HL-60/S4 treated with retinoic acid at 250 ng/mL for 4 days and 3 days (cell line): ENCODE measurements around the gene CNN2.
"Not testable (repeated sequence)": the region's sequence is repeated elsewhere in the genome, so short reads cannot be mapped to it uniquely, and the experiment has no call there.

Source experiments
- in situ Hi-C: fragments of 300-500 bp; cut with MboI; formaldehyde crosslinking; loops from 2 replicates; pipeline ENCODE4 v1.7.0; 2022; ENCODE audit warnings: low sequenced_read_pairs

Gene CNN2

DNA sequence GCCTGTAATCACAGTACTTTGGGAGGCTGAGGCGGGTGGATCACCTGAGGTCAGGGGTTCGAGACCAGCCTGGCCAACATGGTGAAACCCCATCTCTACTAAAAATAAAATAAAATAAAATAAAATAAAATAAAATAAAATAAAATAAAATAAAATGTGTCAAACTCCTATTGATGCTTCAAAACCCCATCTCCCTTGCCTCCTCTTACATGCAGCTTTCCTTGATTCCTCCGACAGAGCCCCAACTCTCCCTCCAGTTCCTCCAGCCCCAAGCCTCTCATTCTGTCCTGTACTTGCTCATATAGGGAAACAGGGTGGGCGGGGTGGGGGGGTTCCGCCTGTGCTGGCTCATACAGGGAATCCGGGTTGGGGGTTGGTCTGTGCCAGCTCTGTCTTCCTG is 1.3 kb upstream of the CNN2 start:
- in situ Hi-C loops: not testable (repeated sequence)

DNA sequence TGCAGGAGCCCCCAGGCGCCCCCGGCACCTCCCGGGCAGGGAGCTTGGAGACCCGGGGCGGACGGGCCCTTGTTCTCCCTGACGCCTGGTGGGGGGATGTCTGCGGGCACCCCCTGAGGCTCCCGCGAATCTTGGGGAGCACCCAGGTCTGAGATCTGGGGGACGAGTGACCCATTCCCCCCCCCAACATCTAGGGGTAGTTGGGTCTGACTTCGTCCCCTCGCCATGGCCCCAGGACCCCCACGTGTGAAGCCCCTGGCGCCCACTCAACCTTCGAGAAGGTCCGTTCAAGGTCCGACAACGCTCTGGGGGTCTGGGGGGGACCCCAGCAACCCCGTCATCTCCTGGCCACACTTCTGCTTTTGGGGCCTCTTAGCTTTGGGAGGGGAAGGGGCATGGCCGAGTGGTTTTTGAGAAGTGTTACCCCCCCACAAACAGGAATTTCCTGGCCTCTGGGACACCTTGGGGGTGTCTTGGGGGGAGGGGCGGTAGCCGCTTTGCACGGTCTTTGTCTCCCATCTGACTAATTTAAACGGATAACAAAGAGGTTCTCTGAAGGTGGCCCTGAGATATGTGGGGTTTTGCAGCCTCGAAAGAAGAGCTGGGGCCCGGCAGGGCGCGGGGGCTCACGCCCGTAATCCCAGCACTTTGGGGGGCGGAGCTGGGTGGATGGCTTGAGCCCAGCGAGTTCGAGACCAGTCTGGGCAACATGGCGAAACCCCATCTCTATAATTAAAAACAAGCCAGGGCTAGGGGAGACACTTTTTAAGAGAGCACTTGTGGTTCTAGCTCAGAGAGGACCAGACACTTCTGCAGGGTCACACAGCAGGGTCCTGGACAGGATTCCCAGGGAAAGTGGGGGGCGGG is 608 bp downstream of the CNN2 start:
- in situ Hi-C loops: no loop called here

DNA sequence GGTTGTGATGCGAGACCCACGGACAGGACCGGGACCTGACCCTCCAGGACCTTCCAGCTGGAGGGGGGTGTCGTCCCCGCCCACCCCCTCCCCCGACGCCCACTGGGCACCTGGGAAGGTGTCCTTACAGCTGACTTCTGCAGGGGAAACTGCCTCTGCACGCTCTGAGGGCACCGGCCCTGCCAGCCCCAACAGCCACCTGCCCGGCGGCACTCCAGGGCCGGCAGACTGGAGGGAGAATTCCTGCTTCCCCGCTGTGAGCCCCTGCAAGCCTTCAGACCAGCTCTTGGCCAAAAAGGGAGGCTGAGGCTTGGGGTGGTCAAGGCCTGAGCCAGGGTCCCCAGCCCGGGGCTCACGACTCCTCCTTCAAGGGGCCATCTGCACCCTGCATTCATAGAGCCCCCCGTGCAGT is 1.2 kb downstream of the CNN2 start:
- in situ Hi-C loops: no loop called here

DNA sequence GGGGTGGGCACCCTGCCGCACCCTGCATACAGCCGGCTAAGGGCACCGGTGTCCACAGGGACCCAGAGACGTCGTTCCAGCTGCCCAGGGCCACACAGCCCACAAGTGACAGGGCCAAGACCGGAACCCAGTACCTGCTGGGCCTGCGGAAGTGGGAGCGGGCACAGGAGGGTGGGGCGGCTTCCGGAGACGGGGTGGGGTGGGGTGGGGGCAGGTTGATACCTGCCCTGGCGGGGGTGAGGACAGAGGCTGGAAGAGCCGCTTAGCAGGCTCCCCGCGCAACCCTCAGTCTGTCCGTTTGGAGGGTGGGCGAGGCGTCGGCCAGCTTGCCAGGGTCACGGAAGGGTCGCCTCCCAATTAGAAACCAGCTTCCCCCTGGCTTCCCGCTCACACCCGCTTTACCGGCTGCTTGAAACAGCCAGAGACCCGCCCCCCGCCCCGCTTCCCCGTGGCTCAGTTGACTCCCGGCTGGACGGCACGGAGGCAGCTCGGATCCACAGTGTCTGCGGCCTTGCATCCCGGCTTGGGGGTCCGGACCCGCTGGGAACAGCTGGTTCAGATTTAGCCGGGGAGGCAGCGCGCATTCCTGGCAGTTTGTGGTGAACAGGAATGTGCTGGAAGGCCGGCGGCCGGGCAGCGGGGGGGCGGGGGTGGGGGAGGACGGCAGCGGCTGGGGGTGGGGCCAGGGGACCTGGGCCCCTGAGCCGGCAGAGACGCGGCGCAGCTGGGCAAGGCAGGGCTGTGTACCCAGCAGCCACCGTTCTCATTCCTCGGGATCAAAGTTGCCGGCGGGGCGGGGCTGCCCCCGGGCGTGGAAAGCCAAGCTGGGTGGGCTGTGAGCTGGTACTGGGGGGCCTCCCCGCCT is 1.9 kb downstream of the CNN2 start:
- in situ Hi-C loops: no loop called here

DNA sequence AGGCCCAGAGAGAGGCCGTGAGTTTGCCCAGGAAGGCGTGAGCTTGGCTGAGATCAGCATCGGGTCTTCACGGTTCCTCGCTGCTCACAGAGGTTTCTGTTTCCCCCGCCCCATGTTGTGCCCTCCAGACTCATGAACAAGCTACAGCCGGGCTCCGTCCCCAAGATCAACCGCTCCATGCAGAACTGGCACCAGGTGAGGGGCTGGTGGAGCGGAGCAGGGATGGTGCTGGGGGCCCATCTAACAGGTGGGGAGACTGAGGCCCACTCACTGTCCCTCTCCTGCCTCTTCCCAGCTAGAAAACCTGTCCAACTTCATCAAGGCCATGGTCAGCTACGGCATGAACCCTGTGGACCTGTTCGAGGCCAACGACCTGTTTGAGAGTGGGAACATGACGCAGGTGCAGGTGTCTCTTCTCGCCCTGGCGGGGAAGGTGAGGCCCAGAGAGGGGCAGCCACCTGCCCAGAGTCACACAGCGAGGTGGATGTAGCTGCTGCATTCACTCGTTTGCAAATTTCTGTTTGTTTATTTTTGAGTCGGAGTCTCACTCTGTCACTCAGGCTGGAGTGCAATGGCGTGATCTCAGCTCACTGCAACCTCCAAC is 6.0 kb downstream of the CNN2 start:
- in situ Hi-C loops: no loop called here

DNA sequence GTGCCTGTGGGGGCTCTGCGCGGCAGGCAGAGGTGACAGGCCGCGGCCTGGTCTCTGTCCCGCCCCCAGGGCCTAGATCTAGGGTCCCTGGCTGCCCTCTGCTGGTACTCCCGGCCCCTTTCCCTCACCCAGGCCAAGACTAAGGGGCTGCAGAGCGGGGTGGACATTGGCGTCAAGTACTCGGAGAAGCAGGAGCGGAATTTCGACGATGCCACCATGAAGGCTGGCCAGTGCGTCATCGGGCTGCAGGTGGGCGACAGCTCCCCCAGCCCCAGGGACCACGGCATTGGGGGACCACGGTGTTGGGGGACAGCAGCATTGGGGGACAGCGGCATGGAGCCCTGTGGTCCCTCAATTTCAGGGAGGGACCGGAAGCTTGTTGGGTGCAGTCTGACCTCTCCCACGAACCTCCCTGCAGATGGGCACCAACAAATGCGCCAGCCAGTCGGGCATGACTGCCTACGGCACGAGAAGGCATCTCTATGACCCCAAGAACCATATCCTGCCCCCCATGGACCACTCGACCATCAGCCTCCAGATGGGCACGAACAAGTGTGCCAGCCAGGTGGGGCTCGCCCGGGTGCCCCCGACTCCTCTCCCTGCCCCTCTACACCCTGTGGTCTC is 9.7 kb downstream of the CNN2 start:
- in situ Hi-C loops: no loop called here

DNA sequence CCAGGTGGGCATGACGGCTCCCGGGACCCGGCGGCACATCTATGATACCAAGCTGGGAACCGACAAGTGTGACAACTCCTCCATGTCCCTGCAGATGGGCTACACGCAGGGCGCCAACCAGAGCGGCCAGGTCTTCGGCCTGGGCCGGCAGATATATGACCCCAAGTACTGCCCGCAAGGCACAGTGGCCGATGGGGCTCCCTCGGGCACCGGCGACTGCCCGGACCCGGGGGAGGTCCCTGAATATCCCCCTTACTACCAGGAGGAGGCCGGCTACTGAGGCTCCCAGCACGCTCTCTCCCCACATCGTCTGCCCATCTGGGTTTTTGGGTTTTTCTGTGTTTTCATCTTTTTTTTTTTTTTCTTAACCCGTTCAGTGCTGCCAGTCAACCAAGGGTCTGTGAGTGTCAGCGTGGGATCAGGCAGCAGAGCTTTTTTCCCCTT is 11.2 kb downstream of the CNN2 start:
- in situ Hi-C loops: no loop called here

DNA sequence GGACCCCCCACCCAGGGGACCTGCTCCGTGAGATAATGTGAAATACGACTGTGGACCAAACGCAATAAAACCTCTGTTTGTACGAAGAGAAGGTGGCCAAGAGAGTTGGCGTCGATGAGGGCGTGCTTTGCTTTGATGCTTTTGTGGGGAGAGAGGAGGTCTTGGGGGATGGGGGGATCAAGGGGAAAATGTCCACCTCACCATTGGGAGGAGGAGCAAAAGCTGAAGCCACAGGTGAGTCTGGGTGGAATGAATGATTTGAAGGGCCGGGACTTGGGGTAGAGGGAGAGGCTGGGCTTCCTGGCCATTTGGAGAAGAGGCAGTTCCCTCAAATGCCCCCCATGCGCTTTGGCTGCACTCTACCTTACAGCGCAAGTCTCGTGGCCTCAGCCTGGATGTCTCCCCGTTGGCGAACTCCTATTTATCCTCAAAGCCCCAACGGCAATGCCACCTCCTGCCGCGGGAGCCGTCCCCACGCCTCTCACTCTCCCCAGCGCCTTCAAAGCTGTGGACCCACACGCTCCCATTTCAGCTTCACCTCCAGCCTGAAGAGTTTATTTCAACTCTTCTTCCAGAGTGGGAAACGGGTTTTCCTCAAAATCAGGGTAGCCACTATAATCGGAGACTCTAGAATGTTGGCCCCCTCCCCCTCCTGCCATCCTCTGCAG is 12.7 kb downstream of the CNN2 start:
- in situ Hi-C loops: no loop called here

DNA sequence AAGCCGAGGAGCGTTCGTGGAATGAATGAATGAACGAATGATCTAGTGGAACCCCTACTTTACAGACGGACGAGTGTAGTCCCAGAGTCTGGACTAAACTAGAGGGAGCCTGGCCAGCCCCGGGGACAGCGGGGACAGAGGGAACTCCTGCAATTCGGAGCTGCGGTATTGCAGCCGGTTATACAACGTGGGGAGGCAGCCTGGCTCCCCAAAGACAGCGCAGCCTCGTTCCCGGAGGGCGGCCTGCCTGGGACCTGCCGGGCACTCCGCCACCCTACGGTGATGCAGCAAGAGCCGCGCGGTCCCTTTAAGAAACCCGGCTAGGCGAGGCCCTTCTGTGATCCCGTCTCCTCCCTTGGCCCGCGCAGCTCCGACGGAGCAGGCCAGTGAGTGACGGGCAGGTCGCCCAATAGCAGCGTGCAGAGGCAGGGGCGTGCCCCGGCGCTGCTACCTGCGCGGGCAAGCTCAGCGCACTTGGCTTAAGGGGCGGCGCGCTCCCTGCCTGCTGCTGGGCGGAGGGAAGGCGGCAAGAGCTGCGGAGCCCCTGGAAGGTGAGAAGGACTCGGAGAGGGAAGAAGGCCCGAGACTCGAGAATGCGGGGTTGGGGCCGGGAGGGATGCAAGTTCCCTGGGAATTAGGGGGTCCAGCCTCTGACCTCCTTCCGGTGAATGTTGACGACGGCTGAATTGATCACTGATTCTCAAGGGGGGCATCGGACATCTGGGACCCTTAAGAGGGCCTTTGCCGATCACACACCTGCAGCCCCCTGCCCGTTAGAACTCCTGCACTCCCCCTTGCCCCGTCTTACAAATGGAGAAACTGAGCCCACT is 13.5 kb downstream of the CNN2 start, which contains the start of gene ABCA7:
ABCA7 (plus strand) TSS at position 462 of the 830 bp plus-strand sequence. CDS start 1,255 bp downstream, outside the sequence.
- in situ Hi-C loops: no loop called here

DNA sequence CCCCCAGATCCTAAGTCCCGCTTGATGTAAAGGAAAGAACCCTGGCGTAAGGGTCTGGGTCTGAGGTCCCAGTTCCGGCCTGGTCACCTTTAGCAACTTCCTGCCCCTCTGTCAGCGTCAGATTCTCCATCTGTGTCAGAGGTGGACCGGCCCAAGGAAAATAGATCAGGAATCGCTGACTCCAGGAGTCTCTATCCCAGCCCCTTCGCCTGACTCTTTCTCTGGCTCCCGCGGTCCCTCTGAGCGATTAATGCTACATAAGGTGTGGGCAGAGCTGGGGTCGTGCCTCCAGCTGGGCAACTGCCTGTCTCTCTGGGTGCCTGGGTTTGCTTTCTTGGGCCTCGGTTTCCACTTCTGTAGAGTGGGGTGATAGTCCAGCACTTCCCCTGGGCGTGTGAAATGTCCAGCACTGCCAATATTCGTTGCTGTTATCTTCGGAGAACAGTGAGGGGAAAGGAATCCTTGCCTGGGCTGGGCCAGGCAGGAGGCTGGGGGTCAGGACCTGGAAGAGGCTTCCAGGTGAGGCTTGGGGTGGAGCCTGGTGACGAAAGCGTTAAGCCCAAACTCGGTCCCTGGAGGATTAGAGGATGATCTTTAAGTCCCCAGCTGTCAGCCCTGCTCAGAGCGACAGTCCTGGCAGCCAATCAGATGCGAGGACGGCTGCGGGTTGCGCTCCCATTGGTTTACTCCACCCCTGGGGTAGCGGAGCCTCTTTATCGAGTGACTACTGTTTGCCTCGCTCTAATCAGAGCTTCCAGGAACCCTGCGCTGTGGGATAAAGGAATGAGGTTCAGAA is 14.3 kb downstream of the CNN2 start:
- in situ Hi-C loops: no loop called here

DNA sequence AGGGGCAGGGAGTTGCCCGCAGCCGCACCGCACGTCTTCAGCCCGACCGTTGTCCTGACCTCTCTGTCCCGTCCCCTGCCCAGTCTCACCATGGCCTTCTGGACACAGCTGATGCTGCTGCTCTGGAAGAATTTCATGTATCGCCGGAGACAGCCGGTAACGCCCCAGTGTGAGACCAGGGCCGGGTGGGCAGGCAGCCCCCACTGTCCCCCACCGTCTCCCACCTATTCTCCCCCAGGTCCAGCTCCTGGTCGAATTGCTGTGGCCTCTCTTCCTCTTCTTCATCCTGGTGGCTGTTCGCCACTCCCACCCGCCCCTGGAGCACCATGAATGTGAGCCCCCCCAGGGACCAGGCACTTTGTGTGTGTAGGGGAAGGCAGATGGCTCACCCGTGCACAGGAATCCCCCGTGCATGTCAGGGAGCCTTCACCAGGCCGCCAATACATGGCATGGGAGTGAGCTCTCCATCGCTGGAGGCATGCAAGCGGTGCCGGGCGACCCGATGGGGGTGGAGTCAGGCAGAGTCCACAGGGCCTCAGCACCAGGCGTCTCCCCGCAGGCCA is 14.9 kb downstream of the CNN2 start:
- in situ Hi-C loops: no loop called here

DNA sequence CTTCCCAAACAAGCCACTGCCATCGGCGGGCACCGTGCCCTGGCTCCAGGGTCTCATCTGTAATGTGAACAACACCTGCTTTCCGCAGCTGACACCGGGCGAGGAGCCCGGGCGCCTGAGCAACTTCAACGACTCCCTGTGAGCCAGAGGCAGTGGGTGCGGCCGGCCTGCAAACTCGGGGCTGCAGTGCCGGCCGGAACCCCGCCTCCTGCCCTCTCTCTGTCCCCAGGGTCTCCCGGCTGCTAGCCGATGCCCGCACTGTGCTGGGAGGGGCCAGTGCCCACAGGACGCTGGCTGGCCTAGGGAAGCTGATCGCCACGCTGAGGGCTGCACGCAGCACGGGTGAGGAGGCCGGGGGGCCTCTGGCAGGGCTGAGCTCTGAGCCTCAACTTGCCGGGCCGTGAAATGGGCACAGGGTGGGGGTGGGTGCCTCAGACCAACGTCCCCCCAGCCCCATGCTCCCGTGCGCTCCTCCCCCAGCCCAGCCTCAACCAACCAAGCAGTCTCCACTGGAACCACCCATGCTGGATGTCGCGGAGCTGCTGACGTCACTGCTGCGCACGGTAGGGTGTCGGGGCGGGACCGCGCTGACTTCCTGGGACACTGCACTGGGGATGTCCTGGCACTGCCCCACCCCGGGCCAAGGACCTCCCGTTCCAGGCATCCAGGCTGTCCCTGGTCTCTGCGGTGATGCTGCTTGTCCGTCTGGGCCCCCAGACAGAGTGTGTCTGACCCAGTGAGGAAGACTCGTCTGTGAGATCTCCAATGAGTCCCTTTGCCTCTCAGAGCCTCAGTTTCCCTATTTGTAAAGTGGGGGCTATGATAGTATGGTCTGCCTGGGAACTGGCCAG is 15.7 kb downstream of the CNN2 start:
- in situ Hi-C loops: no loop called here

DNA sequence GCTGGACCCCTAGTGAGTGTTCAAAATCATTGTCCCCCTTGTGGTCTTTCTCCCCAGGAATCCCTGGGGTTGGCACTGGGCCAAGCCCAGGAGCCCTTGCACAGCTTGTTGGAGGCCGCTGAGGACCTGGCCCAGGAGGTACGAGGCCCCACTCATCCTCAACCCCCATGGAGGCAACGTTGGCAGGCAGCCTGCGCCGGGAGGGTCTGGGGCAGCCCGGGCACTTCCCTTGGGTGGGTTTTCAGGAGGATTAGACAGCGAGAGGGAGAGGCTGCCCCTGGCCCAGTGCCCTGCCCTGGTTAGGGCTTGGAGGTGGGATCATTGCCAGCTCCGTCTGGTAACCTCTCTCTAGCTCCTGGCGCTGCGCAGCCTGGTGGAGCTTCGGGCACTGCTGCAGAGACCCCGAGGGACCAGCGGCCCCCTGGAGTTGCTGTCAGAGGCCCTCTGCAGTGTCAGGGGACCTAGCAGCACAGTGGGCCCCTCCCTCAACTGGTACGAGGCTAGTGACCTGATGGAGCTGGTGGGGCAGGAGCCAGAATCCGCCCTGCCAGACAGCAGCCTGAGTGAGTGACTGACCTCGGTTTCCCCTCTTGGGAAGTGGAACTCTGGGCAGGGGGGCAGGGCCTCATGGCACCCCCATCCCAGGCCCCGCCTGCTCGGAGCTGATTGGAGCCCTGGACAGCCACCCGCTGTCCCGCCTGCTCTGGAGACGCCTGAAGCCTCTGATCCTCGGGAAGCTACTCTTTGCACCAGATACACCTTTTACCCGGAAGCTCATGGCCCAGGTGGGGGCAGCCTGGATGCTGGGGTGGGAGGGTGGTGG is 16.5 kb downstream of the CNN2 start:
- in situ Hi-C loops: no loop called here

DNA sequence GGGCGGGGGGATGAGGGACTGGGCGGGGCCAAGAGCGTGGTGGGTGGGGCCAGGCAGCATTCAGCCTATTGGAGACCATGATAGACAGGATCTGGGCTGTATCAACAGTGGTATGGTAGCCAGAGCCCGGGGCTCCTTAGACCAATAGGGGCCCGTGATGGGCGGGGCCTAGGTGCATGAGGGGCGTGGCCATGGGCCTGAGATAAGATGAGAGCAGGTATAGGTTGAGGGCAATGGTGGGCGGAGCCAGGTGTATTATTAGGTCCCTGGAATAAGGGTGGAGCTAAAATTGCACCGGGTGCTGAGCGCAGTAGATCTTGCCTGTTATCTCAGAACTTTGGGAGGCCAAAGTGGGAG is 18.8 kb downstream of the CNN2 start:
- in situ Hi-C loops: no loop called here

DNA sequence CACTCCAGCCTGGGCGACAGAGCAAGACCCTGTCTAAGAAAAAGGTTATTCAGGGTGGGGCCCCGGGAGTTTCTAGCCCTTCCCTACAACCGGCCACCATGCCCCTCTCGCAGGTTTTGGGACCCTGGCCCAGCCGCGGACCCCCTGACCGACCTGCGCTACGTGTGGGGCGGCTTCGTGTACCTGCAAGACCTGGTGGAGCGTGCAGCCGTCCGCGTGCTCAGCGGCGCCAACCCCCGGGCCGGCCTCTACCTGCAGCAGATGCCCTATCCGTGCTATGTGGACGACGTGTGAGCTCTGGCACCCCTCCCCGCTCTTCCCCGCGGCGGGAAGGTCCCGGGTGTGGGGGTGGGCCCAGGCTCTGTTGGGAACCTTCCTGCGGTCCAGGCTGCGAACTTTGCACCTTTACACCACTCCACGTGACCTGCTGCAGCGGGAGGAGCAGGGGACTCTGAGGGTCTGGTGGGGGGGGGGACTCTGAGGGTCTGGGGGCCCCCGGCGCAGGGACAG is 19.8 kb downstream of the CNN2 start:
- in situ Hi-C loops: no loop called here

DNA sequence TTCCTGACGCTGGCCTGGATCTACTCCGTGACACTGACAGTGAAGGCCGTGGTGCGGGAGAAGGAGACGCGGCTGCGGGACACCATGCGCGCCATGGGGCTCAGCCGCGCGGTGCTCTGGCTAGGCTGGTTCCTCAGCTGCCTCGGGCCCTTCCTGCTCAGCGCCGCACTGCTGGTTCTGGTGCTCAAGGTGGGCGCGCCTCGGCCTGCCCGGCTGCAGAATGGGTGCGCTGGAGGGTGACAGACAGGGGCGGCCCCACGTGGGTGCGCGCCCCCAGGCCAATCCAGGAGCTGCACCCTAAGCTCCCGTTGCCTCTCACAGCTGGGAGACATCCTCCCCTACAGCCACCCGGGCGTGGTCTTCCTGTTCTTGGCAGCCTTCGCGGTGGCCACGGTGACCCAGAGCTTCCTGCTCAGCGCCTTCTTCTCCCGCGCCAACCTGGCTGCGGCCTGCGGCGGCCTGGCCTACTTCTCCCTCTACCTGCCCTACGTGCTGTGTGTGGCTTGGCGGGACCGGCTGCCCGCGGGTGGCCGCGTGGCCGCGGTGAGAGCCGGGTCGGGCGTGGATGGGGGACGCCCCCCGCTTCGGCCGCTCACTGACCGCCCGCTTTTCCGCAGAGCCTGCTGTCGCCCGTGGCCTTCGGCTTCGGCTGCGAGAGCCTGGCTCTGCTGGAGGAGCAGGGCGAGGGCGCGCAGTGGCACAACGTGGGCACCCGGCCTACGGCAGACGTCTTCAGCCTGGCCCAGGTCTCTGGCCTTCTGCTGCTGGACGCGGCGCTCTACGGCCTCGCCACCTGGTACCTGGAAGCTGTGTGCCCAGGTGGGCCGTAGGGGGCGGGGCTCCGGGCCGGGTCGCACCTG is 20.7 kb downstream of the CNN2 start:
- in situ Hi-C loops: no loop called here
